Measurements from ENCODE around the gene OPTN.

Gene OPTN

DNA sequence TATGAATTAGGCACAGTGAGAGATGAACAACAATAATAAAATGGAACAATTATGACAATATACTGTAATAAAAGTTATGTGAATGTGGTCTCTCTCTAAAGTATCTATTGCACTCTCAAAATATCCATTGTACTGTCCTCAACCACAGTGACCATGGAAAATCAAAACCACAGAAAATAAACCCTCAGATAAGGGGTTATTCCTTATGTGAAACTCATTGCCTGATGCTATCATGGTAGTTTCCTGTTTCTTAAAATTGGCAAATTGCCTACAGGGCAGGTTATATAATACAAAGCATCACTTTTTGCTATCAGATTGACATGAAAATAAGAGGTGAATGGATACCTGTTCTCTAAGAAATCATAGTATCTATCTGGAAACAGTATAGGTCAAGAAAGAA, 65.2 kb downstream of the OPTN start:
- ATAC-seq, result no peak
- no peaks in the 10 kb centered on the region for H3K9me3 Mint-ChIP-seq
- peaks cover 64% of the 10 kb centered on the region for H3K36me3 Mint-ChIP-seq (ENCODE audit: low read depth)
- peaks cover 1% of the 10 kb centered on the region for H3K27me3 Mint-ChIP-seq
- no peak for DNase-seq
- H3K4me1 Mint-ChIP-seq, result peaks cover 34% of the 10 kb centered on the region
- no peak overlapping the region for H3K27ac Mint-ChIP-seq
- H3K4me3 Mint-ChIP-seq, result no peak overlapping the region

DNA sequence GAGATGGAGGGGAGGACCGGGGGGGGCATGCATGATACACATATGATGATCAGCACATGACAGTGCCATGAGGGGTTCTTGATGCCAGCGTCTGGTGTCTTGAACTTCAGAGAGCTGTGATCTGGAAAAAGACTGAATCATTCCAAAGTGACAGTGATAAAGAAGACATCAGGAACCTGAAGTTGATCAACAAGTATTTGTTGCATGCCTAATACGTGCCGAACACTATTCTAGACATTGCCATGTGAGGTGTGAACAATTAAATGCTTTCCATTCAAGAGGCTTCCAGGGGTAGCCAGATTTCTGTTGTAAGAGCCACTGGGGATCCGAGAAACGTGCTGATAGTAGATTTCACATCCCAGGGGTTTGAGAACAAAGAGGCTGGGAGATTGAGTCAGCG, 67.6 kb downstream of the OPTN start:
- no peak overlapping the region for H3K4me3 Mint-ChIP-seq
- DNase-seq (no peak), ATAC-seq (no peak)
- no peaks in the 10 kb centered on the region for H3K9me3 Mint-ChIP-seq
- H3K4me1 Mint-ChIP-seq, result peaks cover 18% of the 10 kb centered on the region
- no peaks in the 10 kb centered on the region for H3K27me3 Mint-ChIP-seq
- peaks cover 76% of the 10 kb centered on the region for H3K36me3 Mint-ChIP-seq (ENCODE audit: low read depth)
- H3K27ac Mint-ChIP-seq, result no peak overlapping the region

DNA sequence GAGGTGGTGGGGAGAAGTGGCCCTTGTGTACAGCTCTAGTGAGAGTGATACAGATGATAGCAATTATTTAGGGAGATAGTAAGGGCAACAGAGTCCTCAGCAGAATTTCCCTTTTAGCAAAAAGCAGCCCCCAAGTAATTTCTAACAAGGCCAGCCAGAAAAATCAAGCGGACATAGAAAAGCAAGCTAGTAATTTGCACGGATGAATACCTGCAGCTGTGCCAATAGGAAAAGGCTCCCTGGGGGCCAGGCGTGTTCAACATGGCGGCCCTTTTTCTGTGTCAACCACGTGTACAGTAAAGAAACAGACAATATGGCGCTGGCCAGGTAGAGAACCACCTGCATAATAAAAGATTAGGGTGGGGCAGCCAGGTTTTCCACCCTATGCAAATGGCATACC, 68.8 kb downstream of the OPTN start:
- Mint-ChIP-seq H3K27ac (no peak overlapping the region), H3K9me3 (no peaks in the 10 kb centered on the region), H3K4me3 (no peak overlapping the region), H3K36me3 (ENCODE audit: low read depth) (peaks cover 80% of the 10 kb centered on the region), H3K4me1 (peaks cover 9% of the 10 kb centered on the region), H3K27me3 (no peaks in the 10 kb centered on the region)
- no peak for DNase-seq
- ATAC-seq, result no peak

DNA sequence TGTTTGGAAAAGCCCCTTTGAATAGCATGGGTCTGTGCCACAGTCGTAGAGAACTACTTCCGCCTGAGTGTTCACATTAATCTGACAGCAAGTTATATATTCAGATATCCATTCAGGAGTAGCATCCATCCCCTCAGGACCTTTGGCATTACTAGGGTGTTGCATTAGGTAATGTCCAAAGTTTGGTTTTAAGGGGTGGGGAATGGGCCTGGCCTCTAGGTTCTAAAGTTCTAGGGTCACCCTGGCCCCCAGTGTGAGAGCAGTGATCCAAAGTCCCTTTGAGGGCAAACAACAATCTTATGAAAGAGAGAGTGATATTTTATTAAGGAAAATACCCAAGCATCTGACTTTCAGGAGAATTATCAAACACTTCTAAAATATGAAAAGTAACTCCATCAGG, 73.7 kb downstream of the OPTN start:
- Mint-ChIP-seq H3K9me3 (no peaks in the 10 kb centered on the region), H3K36me3 (ENCODE audit: low read depth) (peaks cover 74% of the 10 kb centered on the region), H3K4me1 (no peaks in the 10 kb centered on the region), H3K27me3 (no peaks in the 10 kb centered on the region), H3K27ac (no peak overlapping the region), H3K4me3 (no peak overlapping the region)
- ATAC-seq (no peak), DNase-seq (no peak)

DNA sequence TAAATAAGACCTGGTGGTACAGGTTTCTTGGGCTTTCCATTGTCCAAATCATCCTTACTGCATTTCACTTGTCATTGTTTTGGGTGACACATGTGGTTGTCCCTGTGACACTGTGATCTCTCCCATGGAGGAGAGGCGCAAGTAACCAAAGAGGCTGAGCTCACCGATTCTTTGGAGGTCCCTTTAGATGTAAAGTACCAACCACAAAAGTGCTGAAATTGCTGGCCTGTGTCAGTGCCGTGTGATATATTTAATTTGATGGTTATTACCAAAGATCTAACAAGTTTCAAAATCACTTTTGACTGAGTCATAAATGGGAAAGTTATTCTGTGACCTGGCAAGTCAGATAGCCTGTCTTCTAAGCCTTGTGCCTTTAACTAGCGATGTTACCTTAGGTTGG, 80.8 kb downstream of the OPTN start:
- Mint-ChIP-seq H3K9me3 (no peaks in the 10 kb centered on the region), H3K27ac (no peak overlapping the region), H3K36me3 (ENCODE audit: low read depth) (peaks cover 90% of the 10 kb centered on the region), H3K27me3 (no peaks in the 10 kb centered on the region), H3K4me3 (no peak overlapping the region), H3K4me1 (peaks cover 6% of the 10 kb centered on the region)
- ATAC-seq (peak; percentile 80), DNase-seq (no peak)

DNA sequence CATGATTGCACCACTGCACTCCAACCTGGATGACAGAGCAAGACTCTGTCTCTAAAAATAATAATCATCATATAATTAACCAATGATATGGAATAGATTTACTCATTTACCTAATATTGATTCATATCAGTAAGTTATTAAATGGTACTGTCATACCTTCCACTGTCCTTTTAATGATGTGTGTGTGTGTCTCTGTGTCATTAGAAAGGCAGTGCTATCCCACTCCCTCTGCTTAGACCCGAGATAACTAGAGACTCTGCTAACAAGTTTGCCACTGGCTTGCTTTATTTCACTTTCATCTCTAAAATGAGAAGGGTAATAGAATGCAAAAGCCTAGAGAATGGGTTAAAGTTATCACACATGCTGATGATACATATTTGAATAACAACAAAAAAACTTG, 82.5 kb downstream of the OPTN start:
- DNase-seq (no peak), ATAC-seq (no peak)
- peaks cover 95% of the 10 kb centered on the region for H3K36me3 Mint-ChIP-seq (ENCODE audit: low read depth)
- no peak overlapping the region for H3K4me3 Mint-ChIP-seq
- H3K9me3 Mint-ChIP-seq, result no peaks in the 10 kb centered on the region
- H3K27me3 Mint-ChIP-seq, result no peaks in the 10 kb centered on the region
- H3K27ac Mint-ChIP-seq, result no peak overlapping the region
- H3K4me1 Mint-ChIP-seq, result peaks cover 6% of the 10 kb centered on the region

DNA sequence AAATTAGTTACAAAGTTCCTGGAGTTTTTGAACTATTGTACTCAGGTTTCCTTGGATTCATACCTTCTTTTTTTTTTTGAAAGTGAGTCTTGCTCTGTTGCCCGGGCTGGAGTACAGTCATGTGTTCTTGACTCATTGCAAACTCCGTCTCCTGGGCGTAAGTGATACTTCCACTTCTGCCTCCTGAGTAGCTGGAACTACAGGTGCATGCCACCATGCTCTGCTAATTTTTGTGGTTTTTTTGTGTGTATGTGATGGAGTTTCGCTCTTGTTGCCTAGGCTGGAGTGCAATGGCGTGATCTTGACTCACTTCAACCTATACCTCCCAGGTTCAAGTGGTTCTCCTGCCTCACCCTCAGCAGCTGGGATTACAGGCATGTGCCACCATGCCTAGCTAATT, 83.7 kb downstream of the OPTN start:
- peak overlapping the region; percentile 50 for H3K27ac Mint-ChIP-seq

DNA sequence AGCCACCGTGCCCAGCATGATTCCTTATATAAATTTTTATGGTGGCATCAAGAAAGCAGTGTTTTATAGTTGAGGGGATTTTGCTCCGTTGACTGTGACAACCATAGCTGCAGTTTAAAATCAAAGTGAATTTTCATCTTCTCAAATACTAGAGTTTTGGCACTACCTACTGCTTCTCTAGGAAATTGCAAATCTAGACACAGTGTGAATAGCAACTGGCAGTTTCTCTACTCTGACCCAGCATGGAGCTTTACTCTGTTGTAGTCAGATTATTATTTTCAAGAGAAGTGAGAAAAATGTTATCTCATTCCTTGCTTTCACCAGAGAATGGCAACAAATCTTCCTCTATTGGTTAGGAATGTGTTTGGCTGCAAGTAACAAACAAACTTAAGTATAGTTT, 84.3 kb downstream of the OPTN start:
- H3K27ac Mint-ChIP-seq, result no peak overlapping the region
- H3K27me3 Mint-ChIP-seq, result no peaks in the 10 kb centered on the region
- no peak overlapping the region for H3K4me3 Mint-ChIP-seq
- H3K36me3 Mint-ChIP-seq (ENCODE audit: low read depth), result peaks cover 90% of the 10 kb centered on the region
- peaks cover 6% of the 10 kb centered on the region for H3K4me1 Mint-ChIP-seq
- DNase-seq (no peak), ATAC-seq (no peak)
- H3K9me3 Mint-ChIP-seq, result no peaks in the 10 kb centered on the region

More for the DNA sequence above, 83.7 kb downstream of the OPTN start:
- no peak for DNase-seq
- Mint-ChIP-seq H3K36me3 (ENCODE audit: low read depth) (peaks cover 90% of the 10 kb centered on the region), H3K4me3 (no peak overlapping the region), H3K4me1 (peaks cover 6% of the 10 kb centered on the region), H3K9me3 (no peaks in the 10 kb centered on the region), H3K27me3 (no peaks in the 10 kb centered on the region)
- ATAC-seq, result no peak

DNA sequence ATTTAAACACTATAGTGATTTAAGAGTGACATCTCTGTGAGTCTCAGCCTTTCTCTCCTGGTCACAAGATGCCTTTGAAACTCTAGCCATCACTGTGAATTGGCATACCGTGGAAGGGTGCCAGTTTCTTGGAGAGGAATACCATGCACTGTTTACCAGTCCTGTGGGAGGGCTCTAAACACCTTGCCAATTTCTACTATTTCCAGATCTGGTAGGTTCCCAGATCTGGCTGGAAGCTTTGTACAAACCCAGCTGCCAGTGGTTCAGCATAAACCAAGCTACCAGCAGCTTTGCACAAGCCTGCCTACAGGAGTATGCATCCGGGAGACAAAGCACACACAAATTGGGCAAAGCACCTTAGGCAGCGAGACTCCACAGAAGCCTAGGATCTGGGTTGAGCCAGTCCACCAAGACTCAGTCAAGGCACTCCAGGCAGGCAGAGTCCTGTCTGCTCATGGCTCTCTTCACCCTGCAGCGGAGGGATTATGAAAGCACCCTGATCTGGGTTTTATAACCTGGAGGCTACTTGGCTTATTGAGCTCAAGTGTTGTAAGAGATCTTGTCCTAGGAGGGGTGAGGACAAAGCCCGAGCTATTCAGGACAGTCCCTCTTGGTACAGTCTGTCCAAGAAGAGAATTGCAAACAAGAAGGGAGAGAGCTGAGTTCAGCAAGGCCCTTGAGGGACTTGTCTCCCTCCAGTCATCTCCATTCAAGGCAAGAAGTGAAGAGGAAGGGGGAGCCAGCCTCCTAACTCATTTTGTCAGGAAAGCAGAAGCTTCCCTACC, 85.0 kb downstream of the OPTN start:
- Mint-ChIP-seq H3K36me3 (ENCODE audit: low read depth) (peaks cover 87% of the 10 kb centered on the region), H3K27me3 (no peaks in the 10 kb centered on the region), H3K4me1 (peaks cover 6% of the 10 kb centered on the region), H3K27ac (no peak overlapping the region), H3K9me3 (no peaks in the 10 kb centered on the region), H3K4me3 (no peak overlapping the region)
- ATAC-seq, result no peak
- no peak for DNase-seq

DNA sequence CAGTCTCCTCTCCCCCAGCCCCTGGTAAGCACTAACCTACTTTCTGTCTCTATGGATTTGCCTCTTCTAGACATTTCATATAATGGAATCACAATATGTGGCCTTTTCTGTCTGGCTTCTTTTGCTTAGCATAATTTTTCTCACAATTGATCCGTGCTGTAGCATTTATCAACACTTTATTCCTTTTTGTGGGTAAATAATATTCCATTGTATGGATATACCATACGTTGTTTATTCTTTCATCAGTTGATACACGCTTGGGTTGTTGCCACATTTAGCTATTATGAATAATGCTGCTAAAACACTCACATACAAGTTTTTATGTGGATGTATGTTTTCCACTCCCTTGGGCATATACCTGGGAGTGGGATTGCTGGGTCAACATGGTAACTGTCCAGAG, 87.2 kb downstream of the OPTN start:
- H3K36me3 Mint-ChIP-seq (ENCODE audit: low read depth), result peaks cover 77% of the 10 kb centered on the region
- no peak for ATAC-seq
- H3K4me3 Mint-ChIP-seq, result no peak overlapping the region
- H3K27ac Mint-ChIP-seq, result no peak overlapping the region
- H3K4me1 Mint-ChIP-seq, result peaks cover 2% of the 10 kb centered on the region
- DNase-seq, result no peak
- H3K27me3 Mint-ChIP-seq, result no peaks in the 10 kb centered on the region
- no peaks in the 10 kb centered on the region for H3K9me3 Mint-ChIP-seq
